Rectal smooth muscle tissue (tissue), 1 donor: ENCODE measurements around the gene PSME4.
"Not testable (repeated sequence)": the region's sequence is repeated elsewhere in the genome, so short reads cannot be mapped to it uniquely, and the experiment has no call there.

ENCODE experiments used
- H3K27ac ChIP-seq: one replicate; pipeline ENCODE4 v1.7.0; 2013; ENCODE audit warnings: low read depth, low read length, inconsistent platforms
- H3K27me3 ChIP-seq: one replicate; pipeline ENCODE4 v1.7.0; 2013; ENCODE audit warnings: low read length; ENCODE audit not compliant: control insufficient read depth, insufficient read depth
- H3K36me3 ChIP-seq: one replicate; pipeline ENCODE4 v1.7.0; 2013; ENCODE audit warnings: low read length; ENCODE audit not compliant: control insufficient read depth, insufficient read depth
- H3K4me1 ChIP-seq: one replicate; pipeline ENCODE4 v1.7.0; 2013; ENCODE audit warnings: low read length; ENCODE audit not compliant: control insufficient read depth, insufficient read depth
- H3K4me3 ChIP-seq: one replicate; pipeline ENCODE4 v1.7.0; 2013; ENCODE audit warnings: low read length
- H3K9ac ChIP-seq: one replicate; pipeline ENCODE4 v1.7.0; 2013; ENCODE audit warnings: low read length

The PSME4 gene

DNA sequence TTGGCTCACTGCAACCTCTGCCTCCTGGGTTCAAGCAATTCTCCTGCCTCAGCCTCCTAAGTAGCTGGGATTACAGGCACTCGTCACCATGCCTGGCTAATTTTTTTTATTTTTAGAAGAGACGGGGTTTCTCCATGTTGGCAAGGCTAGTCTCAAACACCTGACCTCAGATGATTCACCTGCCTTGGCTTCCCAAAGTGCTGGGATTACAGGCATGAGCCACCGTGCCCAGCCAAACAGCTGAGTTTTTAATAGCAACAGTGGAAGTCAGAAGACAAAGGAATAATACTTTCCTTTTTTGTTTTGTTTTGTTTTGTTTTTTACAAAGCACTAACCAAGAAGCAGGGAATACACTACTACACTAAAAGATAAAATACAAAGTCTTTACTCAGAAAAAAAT lies 127.9 kb downstream of the PSME4 start:
- H3K4me1 ChIP-seq: no peaks in the 10 kb centered on the region
- H3K36me3 ChIP-seq: no peaks in the 10 kb centered on the region
- H3K9ac ChIP-seq: no peak overlapping the region
- no peak overlapping the region for H3K4me3 ChIP-seq
- no peaks in the 10 kb centered on the region for H3K27me3 ChIP-seq
- no peak overlapping the region for H3K27ac ChIP-seq

DNA sequence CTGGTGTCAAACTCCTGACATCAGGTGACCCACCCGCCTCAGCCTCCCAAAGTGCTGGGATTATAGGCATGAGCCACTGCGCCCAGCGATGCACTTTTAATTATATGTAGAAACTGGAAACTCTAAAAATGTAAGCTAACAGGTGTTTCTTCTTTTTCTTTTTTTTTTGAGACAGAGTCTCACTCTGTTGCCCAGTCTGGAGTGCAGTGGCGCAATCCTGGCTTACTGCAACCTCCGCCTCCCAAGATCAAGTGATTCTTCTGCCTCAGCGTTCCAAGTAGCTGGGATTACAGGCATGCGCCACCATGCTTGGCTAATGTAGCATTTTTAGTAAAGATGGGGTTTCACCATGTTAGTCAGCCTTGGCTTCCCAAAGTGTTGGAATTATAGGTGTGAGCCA lies 129.1 kb downstream of the PSME4 start:
- not testable (repeated sequence) for H3K27ac ChIP-seq, H3K27me3 ChIP-seq, H3K4me1 ChIP-seq, H3K36me3 ChIP-seq, H3K4me3 ChIP-seq, H3K9ac ChIP-seq

DNA sequence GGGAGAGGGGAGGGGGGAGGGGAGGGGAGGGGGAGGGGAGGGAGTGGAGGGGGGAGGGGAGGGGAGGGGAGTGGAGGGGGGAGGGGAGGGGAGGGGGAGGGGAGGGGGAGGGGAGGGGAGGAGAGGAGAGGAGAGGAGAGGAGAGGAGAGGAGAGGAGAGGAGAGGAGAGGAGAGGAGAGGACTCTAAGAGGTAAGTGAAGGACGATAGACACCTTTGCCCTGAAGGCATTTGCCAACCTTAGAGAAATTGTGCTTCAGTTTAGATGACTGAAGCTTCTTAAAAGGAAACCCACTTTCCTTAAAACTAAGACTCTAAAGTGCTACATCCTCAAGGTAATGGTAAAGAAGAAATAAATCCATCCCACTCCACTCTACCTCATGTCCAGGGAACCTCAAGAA lies 130.2 kb downstream of the PSME4 start:
- no peaks in the 10 kb centered on the region for H3K36me3 ChIP-seq
- no peak overlapping the region for H3K4me3 ChIP-seq
- H3K27ac ChIP-seq: no peak overlapping the region
- H3K27me3 ChIP-seq: no peaks in the 10 kb centered on the region
- no peak overlapping the region for H3K9ac ChIP-seq
- no peaks in the 10 kb centered on the region for H3K4me1 ChIP-seq

DNA sequence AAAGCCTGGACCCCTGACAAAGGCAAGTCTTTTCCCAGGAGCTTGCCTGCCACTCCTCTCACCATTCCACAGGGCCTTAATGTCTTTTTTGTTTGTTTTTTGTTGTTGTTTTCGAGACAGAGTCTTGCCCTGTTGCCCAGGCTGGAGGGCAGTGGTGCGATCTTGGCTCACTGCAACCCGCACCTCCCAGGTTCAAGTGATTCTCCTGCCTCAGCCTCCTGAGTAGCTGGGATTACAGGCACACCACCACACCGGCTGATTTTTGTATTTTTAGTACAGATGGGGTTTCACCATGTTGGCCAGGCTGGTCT lies 140.9 kb downstream of the PSME4 start:
- not testable (repeated sequence) for H3K4me3 ChIP-seq, H3K36me3 ChIP-seq, H3K27ac ChIP-seq, H3K9ac ChIP-seq, H3K4me1 ChIP-seq, H3K27me3 ChIP-seq

DNA sequence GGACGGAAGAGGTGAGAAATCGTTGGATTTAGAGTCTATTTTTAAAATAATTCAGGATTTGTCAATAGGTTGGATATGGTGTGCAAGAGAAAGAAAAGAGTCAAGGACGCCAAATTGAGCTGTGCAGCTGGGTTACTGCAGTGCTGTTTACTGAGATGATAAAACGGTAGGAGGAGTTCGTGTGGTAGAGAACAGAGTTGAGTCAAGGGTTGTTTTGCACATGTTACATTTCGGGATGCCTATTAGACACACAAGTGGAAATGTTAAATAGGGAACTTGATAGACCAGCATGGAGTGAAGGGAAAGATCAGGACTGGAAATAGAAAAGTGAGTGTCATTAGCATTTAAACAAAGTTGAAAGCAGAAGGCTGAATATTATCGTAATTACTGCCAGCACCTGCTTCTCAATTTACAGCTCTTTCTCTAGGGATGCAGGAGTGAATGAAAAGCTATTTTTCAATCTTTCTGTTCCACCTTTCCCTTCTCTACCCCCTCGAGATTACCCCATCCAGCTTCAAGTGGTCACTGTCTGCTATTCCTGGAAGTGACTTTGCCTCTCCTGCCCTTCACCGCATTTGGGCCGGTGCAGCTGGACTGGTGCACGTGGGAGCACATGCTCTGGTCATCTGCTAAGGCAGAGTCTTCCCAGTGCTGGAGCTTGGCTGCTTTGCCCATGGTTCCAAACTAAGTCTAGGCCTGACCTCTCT lies 141.4 kb downstream of the PSME4 start:
- no peaks in the 10 kb centered on the region for H3K36me3 ChIP-seq
- no peak overlapping the region for H3K9ac ChIP-seq
- H3K4me3 ChIP-seq: no peak overlapping the region
- H3K27me3 ChIP-seq: no peaks in the 10 kb centered on the region
- H3K4me1 ChIP-seq: no peaks in the 10 kb centered on the region
- no peak overlapping the region for H3K27ac ChIP-seq

DNA sequence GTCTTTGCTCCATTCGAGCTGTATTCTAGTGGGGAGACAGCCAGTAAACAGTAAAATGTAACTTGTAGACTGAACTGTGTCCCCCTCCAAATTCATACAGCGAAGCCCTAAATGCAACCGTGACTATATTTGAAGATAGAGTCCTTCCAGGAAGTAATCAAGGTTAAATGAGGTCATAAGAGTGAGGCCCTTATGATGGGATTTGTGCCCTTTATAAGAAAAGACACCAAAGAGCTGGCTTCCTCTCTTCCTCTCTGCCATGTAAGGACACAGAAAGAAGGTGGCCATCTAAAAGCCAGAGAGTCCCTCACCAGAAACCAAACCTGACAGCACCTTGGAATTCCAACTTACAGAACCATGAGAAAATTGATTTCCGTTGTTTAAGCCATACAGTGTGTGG lies 142.5 kb downstream of the PSME4 start:
- no peaks in the 10 kb centered on the region for H3K4me1 ChIP-seq
- H3K9ac ChIP-seq: no peak overlapping the region
- no peaks in the 10 kb centered on the region for H3K36me3 ChIP-seq
- H3K27ac ChIP-seq: no peak overlapping the region
- no peak overlapping the region for H3K4me3 ChIP-seq
- no peaks in the 10 kb centered on the region for H3K27me3 ChIP-seq

DNA sequence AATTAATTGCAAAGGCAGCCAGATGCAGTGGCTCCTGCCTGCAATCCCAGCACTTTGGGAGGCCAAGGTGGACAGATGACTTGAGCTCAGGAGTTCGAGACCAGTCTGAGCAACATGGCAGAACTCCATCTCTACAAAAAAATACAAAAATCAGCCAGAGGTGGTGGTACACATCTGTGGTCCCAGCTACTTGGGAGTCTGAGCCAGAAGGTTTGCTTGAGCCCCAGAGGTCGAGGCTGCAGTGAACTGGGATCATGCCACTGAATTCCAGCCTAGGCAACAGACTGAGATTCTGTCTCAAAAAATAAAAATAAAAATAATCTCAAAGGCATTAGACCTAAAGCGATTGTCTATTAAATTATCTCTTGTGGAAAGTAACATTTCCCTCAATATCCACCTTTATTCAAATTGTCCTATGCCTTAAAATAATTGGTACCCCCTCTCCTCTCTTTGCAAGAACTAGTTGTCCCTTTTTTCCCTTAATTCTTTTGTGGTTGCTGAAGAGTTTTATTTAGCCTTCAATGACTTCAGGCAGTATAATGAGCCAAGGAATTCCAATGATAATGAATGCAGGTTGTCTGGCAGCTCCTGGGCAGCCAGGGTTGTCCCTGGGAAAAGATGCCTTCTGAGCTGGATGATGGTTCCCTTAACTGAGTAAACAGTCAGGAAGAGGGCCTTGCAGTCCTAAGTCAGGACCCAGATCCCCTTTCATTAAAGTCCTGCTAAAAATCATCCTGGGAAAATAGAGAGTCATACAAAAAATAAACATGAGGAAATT lies 143.2 kb downstream of the PSME4 start:
- no peaks in the 10 kb centered on the region for H3K36me3 ChIP-seq
- H3K4me3 ChIP-seq: no peak overlapping the region
- no peak overlapping the region for H3K27ac ChIP-seq
- no peaks in the 10 kb centered on the region for H3K27me3 ChIP-seq
- no peak overlapping the region for H3K9ac ChIP-seq
- H3K4me1 ChIP-seq: no peaks in the 10 kb centered on the region

DNA sequence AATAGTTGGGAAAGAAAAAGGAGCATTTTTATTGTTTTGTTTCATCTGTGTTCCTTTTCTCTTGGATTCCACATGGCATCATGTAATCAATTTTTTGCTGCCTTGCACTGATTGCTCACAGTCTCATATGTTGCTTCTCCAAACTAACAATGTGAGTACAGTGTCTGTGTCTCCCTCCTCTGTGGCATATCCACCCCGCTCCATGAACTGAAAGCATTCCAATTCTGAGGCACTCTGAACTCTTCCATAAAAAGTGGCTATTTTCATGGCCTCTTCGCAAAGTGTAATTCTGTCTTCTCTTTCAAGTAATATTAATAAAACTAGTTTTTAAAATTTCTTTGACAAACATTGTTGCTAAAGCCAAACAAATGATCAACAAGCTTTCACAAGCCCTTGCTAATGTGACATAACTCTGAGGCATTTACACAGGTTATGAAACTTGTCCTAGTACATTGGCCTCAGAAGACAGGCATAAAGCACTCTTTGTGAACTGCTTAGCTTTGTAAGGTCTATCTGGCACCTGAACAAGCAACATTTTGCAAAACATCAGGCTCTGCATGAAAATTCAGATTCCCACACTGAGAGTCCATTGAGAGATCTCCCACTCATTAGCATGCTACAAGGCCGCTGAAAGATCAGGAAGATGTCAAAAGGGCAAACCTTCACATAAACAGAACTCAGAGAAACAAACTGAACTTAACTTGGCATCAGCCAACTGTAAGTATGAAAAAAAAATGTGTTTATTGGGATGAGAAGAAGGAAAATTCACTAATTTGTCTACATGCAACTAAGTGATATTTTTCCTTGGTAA lies 144.0 kb downstream of the PSME4 start:
- no peaks in the 10 kb centered on the region for H3K27me3 ChIP-seq
- no peaks in the 10 kb centered on the region for H3K36me3 ChIP-seq
- H3K27ac ChIP-seq: no peak overlapping the region
- no peak overlapping the region for H3K9ac ChIP-seq
- H3K4me1 ChIP-seq: no peaks in the 10 kb centered on the region
- no peak overlapping the region for H3K4me3 ChIP-seq

DNA sequence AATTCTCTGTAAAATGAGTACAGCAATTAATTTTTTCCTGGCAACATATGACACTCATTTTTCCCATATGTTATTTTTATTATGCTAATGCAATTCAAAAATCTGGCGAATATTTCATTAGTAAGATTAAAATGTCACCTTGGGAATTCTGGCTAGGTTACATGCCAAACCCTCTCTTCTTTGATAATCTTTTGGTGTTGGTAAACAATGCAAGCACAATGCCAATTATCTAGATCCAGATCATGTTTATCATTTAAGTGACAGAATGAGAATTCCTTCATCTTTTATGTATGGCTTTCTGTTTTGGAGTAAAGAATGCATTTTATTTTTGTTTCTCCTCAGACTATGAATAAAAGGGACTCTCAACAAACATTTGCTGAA lies 144.8 kb downstream of the PSME4 start:
- Histone ChIP-seq H3K4me1 (no peaks in the 10 kb centered on the region), H3K9ac (no peak overlapping the region), H3K27ac (no peak overlapping the region), H3K27me3 (no peaks in the 10 kb centered on the region), H3K4me3 (no peak overlapping the region), H3K36me3 (no peaks in the 10 kb centered on the region)

DNA sequence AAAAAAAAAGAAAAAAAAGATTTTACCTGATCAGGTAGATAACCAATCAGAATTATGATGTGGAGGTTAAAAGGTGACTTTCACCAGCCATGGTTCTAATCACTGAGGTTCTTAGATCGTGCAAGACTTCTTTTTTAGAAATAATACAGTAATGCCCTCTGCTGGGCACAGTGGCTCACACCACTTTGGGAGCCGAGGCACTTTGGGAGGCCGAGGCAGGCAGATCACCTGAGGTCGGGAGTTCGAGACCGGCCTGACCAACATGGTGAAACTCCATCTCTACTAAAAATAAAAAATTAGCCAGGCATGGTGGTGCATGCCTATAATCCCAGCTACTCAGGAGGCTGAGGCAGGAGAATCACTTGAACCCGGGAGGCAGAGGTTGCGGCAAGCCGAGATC lies 147.2 kb downstream of the PSME4 start:
- H3K9ac ChIP-seq, H3K27me3 ChIP-seq, H3K36me3 ChIP-seq, H3K4me1 ChIP-seq, H3K4me3 ChIP-seq, H3K27ac ChIP-seq: not testable (repeated sequence)

DNA sequence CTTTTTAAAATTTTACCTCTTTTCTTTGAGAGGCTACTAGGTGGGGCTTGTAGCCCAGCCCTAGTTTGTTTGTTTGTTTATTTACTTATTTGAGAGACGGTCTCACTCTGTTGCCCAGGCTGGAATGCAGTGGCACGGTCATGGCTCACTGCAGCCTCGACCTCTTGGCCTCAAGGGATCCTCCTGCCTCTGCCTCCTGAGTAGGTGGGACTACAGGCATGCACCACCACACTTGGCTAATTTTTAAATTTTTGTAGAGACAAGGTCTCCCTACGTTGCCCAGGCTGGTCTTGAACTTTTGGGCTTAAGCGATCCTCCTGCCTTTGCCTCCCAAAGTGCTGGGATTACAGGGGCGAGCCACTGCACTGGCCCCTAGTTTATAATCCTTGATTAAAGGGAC lies 149.0 kb downstream of the PSME4 start:
- H3K36me3 ChIP-seq: peaks cover 9% of the 10 kb centered on the region

DNA sequence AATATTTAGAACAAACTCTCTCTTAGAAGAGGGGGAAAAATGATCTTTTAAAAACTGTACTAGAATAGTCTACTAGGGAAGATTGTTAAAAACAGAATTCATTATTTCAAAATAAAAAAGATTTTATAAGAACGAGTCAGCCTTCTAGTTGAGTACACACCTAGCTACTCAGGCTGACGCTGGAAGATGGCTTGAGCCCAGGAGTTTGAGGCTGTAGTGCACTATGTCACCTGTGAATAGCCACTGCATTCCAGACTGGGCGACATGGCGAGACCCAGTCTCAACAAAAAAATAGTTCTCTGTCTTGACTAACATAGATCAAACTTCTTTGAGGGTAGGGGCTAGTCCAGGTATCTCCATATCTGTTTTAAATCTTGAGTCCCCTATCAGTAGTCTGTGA lies 150.1 kb downstream of the PSME4 start:
- Histone ChIP-seq H3K36me3 (peaks cover 9% of the 10 kb centered on the region), H3K27ac (no peak overlapping the region), H3K27me3 (no peaks in the 10 kb centered on the region), H3K9ac (no peak overlapping the region), H3K4me1 (no peaks in the 10 kb centered on the region), H3K4me3 (no peak overlapping the region)

More for the DNA sequence above, 149.0 kb downstream of the PSME4 start:
- H3K9ac ChIP-seq: no peak overlapping the region
- no peak overlapping the region for H3K4me3 ChIP-seq
- H3K27ac ChIP-seq: no peak overlapping the region
- H3K27me3 ChIP-seq: no peaks in the 10 kb centered on the region
- H3K4me1 ChIP-seq: no peaks in the 10 kb centered on the region
